ENCODE results near the gene SEBOX. TPM values are rescaled to one million over a fixed set of nuclear protein-coding genes. Genes with fewer than 3 reads are reported as not detected.

SEBOX gene
- total and polyA plus RNA-seq, 2 donors (not counting 1 experiment from before 2014, with no cell fraction given): not detected

Other genes starting within 250 kb of the SEBOX start
- 16.9 and 43.6 TPM in 2 replicates for gene TMEM97, start 46.0 kb downstream of the SEBOX start, total RNA-seq
- gene TMEM97, start 46.0 kb downstream of the SEBOX start, polyA plus RNA-seq: 34.4 and 52.5 TPM in 2 replicates
- 53.7 and 55.7 TPM in 2 replicates for gene IFT20, start 29.7 kb downstream of the SEBOX start, total RNA-seq
- 26.5 and 51.4 TPM in 2 replicates for gene IFT20, start 29.7 kb downstream of the SEBOX start, polyA plus RNA-seq
- gene TNFAIP1, start 29.4 kb downstream of the SEBOX start, total RNA-seq: 19.8 and 23.0 TPM in 2 replicates
- 40.1 and 40.7 TPM in 2 replicates for gene TNFAIP1, start 29.4 kb downstream of the SEBOX start, polyA plus RNA-seq
- 71.9 and 79.3 TPM in 2 replicates for gene POLDIP2, start 7.7 kb downstream of the SEBOX start, total RNA-seq
- 89.2 and 111 TPM in 2 replicates for gene POLDIP2, start 7.7 kb downstream of the SEBOX start, polyA plus RNA-seq
- gene VTN, start 5.1 kb upstream of the SEBOX start, total RNA-seq: 0.17 and 0.51 TPM in 2 replicates
- 0.46 and 3.5 TPM in 2 replicates for gene VTN, start 5.1 kb upstream of the SEBOX start, polyA plus RNA-seq
- 3.1 TPM in 2 replicates for gene SARM1, start 6.5 kb upstream of the SEBOX start, total RNA-seq
- 8.1 and 10.8 TPM in 2 replicates for gene SARM1, start 6.5 kb upstream of the SEBOX start, polyA plus RNA-seq
- 3.6 and 5.1 TPM in 2 replicates for gene SLC46A1, start 41.0 kb upstream of the SEBOX start, total RNA-seq
- 2.9 and 4.6 TPM in 2 replicates for gene SLC46A1, start 41.0 kb upstream of the SEBOX start, polyA plus RNA-seq
- not detected in 2 replicates for gene SLC13A2, start 108.4 kb upstream of the SEBOX start, total RNA-seq
- gene SLC13A2, start 108.4 kb upstream of the SEBOX start, polyA plus RNA-seq: not detected in 2 replicates
- not detected in 2 replicates for gene FOXN1, start 141.1 kb upstream of the SEBOX start, total RNA-seq
- gene FOXN1, start 141.1 kb upstream of the SEBOX start, polyA plus RNA-seq: not detected in 2 replicates
- 16.9 and 19.2 TPM in 2 replicates for gene UNC119, start 187.4 kb upstream of the SEBOX start, total RNA-seq
- gene UNC119, start 187.4 kb upstream of the SEBOX start, polyA plus RNA-seq: 24.6 and 26.4 TPM in 2 replicates
- 32.6 and 53.7 TPM in 2 replicates for gene PIGS, start 206.3 kb upstream of the SEBOX start, total RNA-seq
- 59.9 and 68.4 TPM in 2 replicates for gene PIGS, start 206.3 kb upstream of the SEBOX start, polyA plus RNA-seq
- 59.3 and 91.3 TPM in 2 replicates for gene ALDOC, start 211.7 kb upstream of the SEBOX start, total RNA-seq
- 47.3 and 111 TPM in 2 replicates for gene ALDOC, start 211.7 kb upstream of the SEBOX start, polyA plus RNA-seq
- 1.5 and 13.7 TPM in 2 replicates for gene SPAG5, start 233.8 kb upstream of the SEBOX start, total RNA-seq
- gene SPAG5, start 233.8 kb upstream of the SEBOX start, polyA plus RNA-seq: 12.0 and 48.8 TPM in 2 replicates
- 3.8 and 4.1 TPM in 2 replicates for gene RSKR, start 249.0 kb upstream of the SEBOX start, total RNA-seq
- 1.8 and 2.5 TPM in 2 replicates for gene RSKR, start 249.0 kb upstream of the SEBOX start, polyA plus RNA-seq

Data from fibroblast of lung (primary cell).